ENCODE results near the gene MLYCD. TPM values are rescaled to one million over a fixed set of nuclear protein-coding genes. Genes with fewer than 3 reads are reported as not detected.

MLYCD gene
- 5.0 and 5.3 TPM in 2 replicates for total RNA-seq

- intact Hi-C loops (cut with micrococcal nuclease) = loop anchor here (1.0 to 2.0 kb wide), 3 partner anchors 55 to 91 kb away; partner anchors contain the start of genes HSBP1 and OSGIN1
- Mint-ChIP-seq H3K27ac (peak within 1 kb of the TSS; percentile 88), H3K9me3 (peaks cover 4% of the 10 kb centered on the region), H3K4me3 (peak within 1 kb of the TSS; percentile 94), H3K4me1 (peaks cover 17% of the 10 kb centered on the region), H3K27me3 (peaks cover 13% of the 10 kb centered on the region), H3K36me3 (ENCODE audit: low read depth) (peaks cover 4% of the 10 kb centered on the region)
- peak; percentile 94 for DNase-seq
Observed at GRCh38 chr16:83898463-83899271, at the start of gene MLYCD. Gene MLYCD, plus strand, starts transcription at chr16:83899115. Its CDS starts 30 bp downstream, at chr16:83899145.

DNA sequence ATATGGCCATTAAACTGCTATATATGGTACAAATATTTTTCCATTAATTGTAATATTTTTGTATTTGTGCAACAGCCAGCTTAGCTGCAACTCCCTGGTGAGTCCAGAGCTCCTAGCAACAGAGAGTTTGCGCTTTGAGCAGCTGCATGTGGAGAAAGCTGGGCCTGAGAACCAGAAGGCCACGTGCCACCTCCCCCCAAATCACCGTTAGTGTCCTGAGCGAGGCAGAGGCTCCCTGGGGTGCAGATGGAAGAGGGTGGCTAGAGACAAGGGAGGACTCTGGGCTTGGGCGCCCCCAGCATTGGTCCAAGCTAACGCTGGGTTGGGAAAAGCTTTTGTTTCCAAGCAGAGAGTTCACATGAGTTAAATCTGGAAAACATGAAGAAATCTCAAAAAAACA lies 49.5 kb upstream of the MLYCD start:
- Mint-ChIP-seq H3K9me3 (no peaks in the 10 kb centered on the region), H3K27me3 (peaks cover 2% of the 10 kb centered on the region), H3K27ac (no peak overlapping the region), H3K4me3 (no peak overlapping the region), H3K4me1 (no peaks in the 10 kb centered on the region), H3K36me3 (ENCODE audit: low read depth) (no peaks in the 10 kb centered on the region)
- intact Hi-C loops (cut with micrococcal nuclease) = no loop called here
- no peak for DNase-seq

DNA sequence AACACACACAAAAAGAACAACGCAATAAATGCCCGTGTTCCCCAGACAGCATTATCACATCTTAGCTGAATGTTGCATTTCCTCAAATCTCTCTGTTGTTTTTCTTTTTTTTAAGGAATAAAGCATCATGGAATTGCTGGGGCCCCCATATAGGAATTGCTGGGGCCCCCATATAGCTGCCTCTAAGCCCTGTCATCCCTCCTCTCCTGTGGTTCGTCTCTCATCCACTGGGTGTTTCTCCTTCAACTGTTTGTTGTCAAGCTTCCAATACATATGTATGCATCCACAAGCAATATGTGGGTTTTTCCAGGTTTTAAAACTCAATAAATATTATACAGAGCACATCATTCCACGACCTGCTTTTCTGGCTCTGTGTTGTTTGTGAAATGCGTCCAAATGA lies 48.0 kb upstream of the MLYCD start:
- Mint-ChIP-seq H3K27me3 (peaks cover 2% of the 10 kb centered on the region), H3K27ac (no peak overlapping the region), H3K4me1 (no peaks in the 10 kb centered on the region), H3K9me3 (no peaks in the 10 kb centered on the region), H3K4me3 (no peak overlapping the region), H3K36me3 (ENCODE audit: low read depth) (no peaks in the 10 kb centered on the region)
- DNase-seq = no peak
- intact Hi-C loops (cut with micrococcal nuclease) = no loop called here

- Mint-ChIP-seq H3K9me3 (no peaks in the 10 kb centered on the region), H3K4me1 (no peaks in the 10 kb centered on the region), H3K4me3 (no peak overlapping the region), H3K36me3 (ENCODE audit: low read depth) (no peaks in the 10 kb centered on the region), H3K27me3 (peaks cover 2% of the 10 kb centered on the region), H3K27ac (no peak overlapping the region)
- intact Hi-C loops (cut with micrococcal nuclease) = no loop called here
- no peak for DNase-seq
Observed at GRCh38 chr16:83851473-83851872, 47.4 kb upstream of the MLYCD start.

- DNase-seq = no peak
- H3K27me3 Mint-ChIP-seq = no peaks in the 10 kb centered on the region
- H3K9me3 Mint-ChIP-seq = no peaks in the 10 kb centered on the region
- H3K4me3 Mint-ChIP-seq = no peak overlapping the region
- intact Hi-C loops (cut with micrococcal nuclease) = no loop called here
- no peaks in the 10 kb centered on the region for H3K36me3 Mint-ChIP-seq (ENCODE audit: low read depth)
- no peaks in the 10 kb centered on the region for H3K4me1 Mint-ChIP-seq
- H3K27ac Mint-ChIP-seq = no peak overlapping the region
Observed at GRCh38 chr16:83852774-83853173, 46.1 kb upstream of the MLYCD start.

- Mint-ChIP-seq H3K27ac (no peak overlapping the region), H3K9me3 (no peaks in the 10 kb centered on the region), H3K27me3 (no peaks in the 10 kb centered on the region), H3K4me3 (no peak overlapping the region), H3K36me3 (ENCODE audit: low read depth) (no peaks in the 10 kb centered on the region), H3K4me1 (no peaks in the 10 kb centered on the region)
- no peak for DNase-seq
- intact Hi-C loops (cut with micrococcal nuclease) = no loop called here
Observed at GRCh38 chr16:83853834-83854233, 45.1 kb upstream of the MLYCD start.

- no peak for DNase-seq
- no peaks in the 10 kb centered on the region for H3K36me3 Mint-ChIP-seq (ENCODE audit: low read depth)
- no peaks in the 10 kb centered on the region for H3K4me1 Mint-ChIP-seq
- no peak overlapping the region for H3K27ac Mint-ChIP-seq
- no peak overlapping the region for H3K4me3 Mint-ChIP-seq
- H3K27me3 Mint-ChIP-seq = no peaks in the 10 kb centered on the region
- no peaks in the 10 kb centered on the region for H3K9me3 Mint-ChIP-seq
- intact Hi-C loops (cut with micrococcal nuclease) = no loop called here
Observed at GRCh38 chr16:83854420-83854819, 44.5 kb upstream of the MLYCD start.

DNA sequence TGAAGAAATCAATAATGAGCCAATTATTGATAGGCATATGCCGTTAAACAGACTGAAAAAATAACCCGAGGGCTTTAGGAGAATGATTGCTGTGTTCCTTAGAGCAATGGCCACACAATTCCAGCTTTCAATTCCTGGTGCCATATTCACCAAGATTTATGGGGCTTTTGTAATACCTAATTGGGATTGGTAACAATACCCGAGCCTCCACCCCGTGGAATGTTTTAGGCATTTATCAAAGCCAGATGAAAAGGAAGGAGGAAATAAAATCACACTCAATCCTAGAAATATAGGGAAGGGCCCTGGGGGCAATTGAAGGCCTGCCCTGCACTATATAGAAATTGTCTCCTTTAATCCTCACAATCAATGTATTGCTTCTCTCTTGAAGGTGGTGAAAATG lies 42.1 kb upstream of the MLYCD start:
- no peaks in the 10 kb centered on the region for H3K36me3 Mint-ChIP-seq (ENCODE audit: low read depth)
- H3K27ac Mint-ChIP-seq = no peak overlapping the region
- H3K4me1 Mint-ChIP-seq = no peaks in the 10 kb centered on the region
- H3K4me3 Mint-ChIP-seq = no peak overlapping the region
- no peak for DNase-seq
- intact Hi-C loops (cut with micrococcal nuclease) = no loop called here
- H3K27me3 Mint-ChIP-seq = no peaks in the 10 kb centered on the region
- H3K9me3 Mint-ChIP-seq = no peaks in the 10 kb centered on the region

GRCh38 chr16:83859265-83859664 lies 39.6 kb upstream of the MLYCD start:
- no peak for DNase-seq
- Mint-ChIP-seq H3K27me3 (no peaks in the 10 kb centered on the region), H3K4me1 (no peaks in the 10 kb centered on the region), H3K36me3 (ENCODE audit: low read depth) (no peaks in the 10 kb centered on the region), H3K27ac (no peak overlapping the region), H3K9me3 (no peaks in the 10 kb centered on the region), H3K4me3 (no peak overlapping the region)
- intact Hi-C loops (cut with micrococcal nuclease) = no loop called here

DNA sequence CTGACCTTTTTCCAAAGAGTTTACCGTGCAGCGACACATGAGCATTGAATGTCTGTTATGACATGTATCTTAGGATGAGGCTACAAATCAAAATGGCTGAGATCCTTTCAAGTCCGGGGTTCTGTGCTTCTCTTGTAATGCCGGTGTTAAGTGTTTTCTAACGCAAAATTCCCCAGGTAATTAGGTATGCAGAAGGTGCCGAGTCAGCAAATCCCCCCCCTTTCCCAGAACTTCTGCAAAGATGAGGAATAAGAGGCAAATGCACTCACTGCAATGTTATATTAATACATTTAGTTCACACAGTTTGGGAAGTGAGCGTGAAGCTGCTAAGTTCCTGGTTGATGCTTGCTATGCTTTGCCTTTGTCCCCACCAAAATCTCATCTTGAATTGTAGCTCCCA lies 36.3 kb upstream of the MLYCD start:
- Mint-ChIP-seq H3K9me3 (peaks cover 6% of the 10 kb centered on the region), H3K4me3 (no peak overlapping the region), H3K27ac (no peak overlapping the region), H3K27me3 (peaks cover 11% of the 10 kb centered on the region), H3K36me3 (ENCODE audit: low read depth) (no peaks in the 10 kb centered on the region), H3K4me1 (no peaks in the 10 kb centered on the region)
- intact Hi-C loops (cut with micrococcal nuclease) = no loop called here
- DNase-seq = no peak

- intact Hi-C loops (cut with micrococcal nuclease) = no loop called here
- no peak for DNase-seq
- Mint-ChIP-seq H3K9me3 (peaks cover 6% of the 10 kb centered on the region), H3K27ac (no peak overlapping the region), H3K4me3 (no peak overlapping the region), H3K36me3 (ENCODE audit: low read depth) (no peaks in the 10 kb centered on the region), H3K27me3 (peaks cover 13% of the 10 kb centered on the region), H3K4me1 (no peaks in the 10 kb centered on the region)
Observed at GRCh38 chr16:83863682-83864081, 35.2 kb upstream of the MLYCD start.

DNA sequence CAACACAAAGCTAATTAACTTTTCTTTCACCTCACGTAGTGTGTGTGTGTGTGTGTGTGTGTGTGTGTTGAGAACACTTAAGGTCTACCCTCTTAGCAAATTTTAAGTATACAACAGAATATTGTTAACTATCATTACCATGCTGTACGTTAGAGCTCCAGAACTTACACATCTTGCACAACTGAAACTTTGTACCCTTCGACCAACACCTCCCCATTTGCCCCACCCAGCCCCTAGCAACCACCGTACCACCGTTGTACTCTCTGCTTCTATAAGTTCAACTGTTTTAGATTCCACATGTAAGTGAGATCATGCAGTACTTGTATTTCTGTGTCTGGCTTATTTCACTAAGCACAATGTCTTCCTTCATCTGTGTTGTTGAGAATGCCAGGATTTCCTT lies 28.1 kb upstream of the MLYCD start:
- DNase-seq = no peak
- no peaks in the 10 kb centered on the region for H3K36me3 Mint-ChIP-seq (ENCODE audit: low read depth)
- intact Hi-C loops (cut with micrococcal nuclease) = no loop called here
- H3K27ac Mint-ChIP-seq = no peak overlapping the region
- H3K9me3 Mint-ChIP-seq = peaks cover 6% of the 10 kb centered on the region
- no peak overlapping the region for H3K4me3 Mint-ChIP-seq
- no peaks in the 10 kb centered on the region for H3K4me1 Mint-ChIP-seq
- peaks cover 34% of the 10 kb centered on the region for H3K27me3 Mint-ChIP-seq

DNA sequence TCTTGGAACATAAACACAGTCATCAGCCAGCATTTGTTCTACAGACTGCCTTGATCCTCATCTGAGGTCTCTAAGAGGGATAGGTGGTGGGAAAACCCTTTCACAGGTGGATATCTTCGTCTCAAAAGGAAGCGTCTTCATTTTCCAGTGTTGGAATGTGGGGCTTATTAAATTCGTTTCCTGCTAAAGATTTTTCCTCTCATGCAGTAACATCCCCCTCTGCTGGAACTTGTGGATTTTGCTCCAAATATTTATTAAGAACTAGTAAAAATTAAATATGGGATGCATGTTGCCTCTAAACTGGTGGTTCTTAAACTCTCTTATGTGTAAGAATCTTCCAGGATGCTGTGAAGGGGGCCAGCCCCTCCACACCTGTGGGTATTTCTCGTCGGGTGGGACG lies 20.1 kb upstream of the MLYCD start:
- intact Hi-C loops (cut with micrococcal nuclease) = no loop called here

GRCh38 chr16:83882163-83882885 lies 16.6 kb upstream of the MLYCD start:
- Mint-ChIP-seq H3K4me3 (no peak overlapping the region), H3K4me1 (no peaks in the 10 kb centered on the region), H3K27ac (no peak overlapping the region), H3K27me3 (peaks cover 4% of the 10 kb centered on the region), H3K36me3 (ENCODE audit: low read depth) (no peaks in the 10 kb centered on the region), H3K9me3 (no peaks in the 10 kb centered on the region)
- intact Hi-C loops (cut with micrococcal nuclease) = loop anchor here (5.0 kb wide), 1 partner anchor 55 kb away; no protein-coding TSS in a partner anchor
- DNase-seq = no peak

More for the DNA sequence above, 20.1 kb upstream of the MLYCD start:
- Mint-ChIP-seq H3K36me3 (ENCODE audit: low read depth) (no peaks in the 10 kb centered on the region), H3K9me3 (no peaks in the 10 kb centered on the region), H3K27ac (no peak overlapping the region), H3K4me1 (no peaks in the 10 kb centered on the region), H3K27me3 (peaks cover 16% of the 10 kb centered on the region), H3K4me3 (no peak overlapping the region)
- DNase-seq = no peak
